Mammary epithelial cell (primary cell): ENCODE measurements around the gene FSTL4.

Source experiments
- CTCF ChIP-seq, 2 donors: IDR thresholded peaks in 1 of 2; conservative IDR thresholded peaks in 1 of 2; 2 replicates each; pipeline ENCODE4 v1.5.1; 2011 to 2012; ENCODE audit warnings: inconsistent platforms in 2 of 2, low read length in 2 of 2, mild to moderate bottlenecking in 2 of 2, control low read depth in 1 of 2, low read depth in 1 of 2; ENCODE audit not compliant: insufficient read depth in 1 of 2; ENCODE audit errors: extremely low read depth in 1 of 2
- EZH2 ChIP-seq: IDR thresholded peaks from 2 replicates; pipeline ENCODE4 v1.6.1; 2012; ENCODE audit warnings: low read length, inconsistent platforms, borderline replicate concordance

- no peak for TF ChIP-seq CTCF (conservative IDR thresholded peaks at IDR 0.05 in 1 of 2, IDR thresholded peaks at IDR 0.05 in 1 of 2; ENCODE audit: extremely low read depth in 1 of 2, insufficient read depth in 1 of 2, low read depth in 1 of 2, low read length in 2 of 2)
- no peak for TF ChIP-seq EZH2
These were observed 318.0 kb downstream of the FSTL4 start for GRCh38 chr5:133294380-133294779.
